Measurements from ENCODE around the gene ZC3H15.
"Not testable (repeated sequence)": the region's sequence is repeated elsewhere in the genome, so short reads cannot be mapped to it uniquely, and the experiment has no call there.

Gene ZC3H15

GRCh38 chr2:186485871-186486650, at the start of gene ZC3H15:
Gene ZC3H15 (plus strand): TSS chr2:186486260. CDS start chr2:186486383, 123 bp downstream.
- peak; percentile 96 for DNase-seq

GRCh38 chr2:186437719-186438118, 48.3 kb upstream of the ZC3H15 start:
- DNase-seq = no peak

GRCh38 chr2:186439673-186440095, 46.4 kb upstream of the ZC3H15 start:
- not testable (repeated sequence) for DNase-seq

GRCh38 chr2:186440506-186440905, 45.6 kb upstream of the ZC3H15 start:
- no peak for DNase-seq

- DNase-seq = no peak
These were observed 43.2 kb upstream of the ZC3H15 start for GRCh38 chr2:186442885-186443284.

GRCh38 chr2:186443851-186444250, 42.2 kb upstream of the ZC3H15 start:
- no peak for DNase-seq

- DNase-seq = no peak
These were observed 40.6 kb upstream of the ZC3H15 start for GRCh38 chr2:186445506-186445905.

- no peak for DNase-seq
These were observed 30.4 kb upstream of the ZC3H15 start for GRCh38 chr2:186455613-186456012.

- no peak for DNase-seq
These were observed 29.1 kb upstream of the ZC3H15 start for GRCh38 chr2:186456941-186457340.

- DNase-seq = no peak
These were observed 28.2 kb upstream of the ZC3H15 start for GRCh38 chr2:186457908-186458307.

GRCh38 chr2:186459009-186459408, 27.1 kb upstream of the ZC3H15 start:
- DNase-seq = peak; percentile 8

- DNase-seq = peak; percentile 4
These were observed 25.6 kb upstream of the ZC3H15 start for GRCh38 chr2:186460465-186460864.

GRCh38 chr2:186466743-186467142, 19.3 kb upstream of the ZC3H15 start:
- no peak for DNase-seq

GRCh38 chr2:186467421-186467820, 18.6 kb upstream of the ZC3H15 start:
- DNase-seq = no peak

- not testable (repeated sequence) for DNase-seq
These were observed 13.2 kb upstream of the ZC3H15 start for GRCh38 chr2:186472722-186473493.

GRCh38 chr2:186474239-186474638, 11.8 kb upstream of the ZC3H15 start:
- not testable (repeated sequence) for DNase-seq

GRCh38 chr2:186477790-186478189, 8.3 kb upstream of the ZC3H15 start:
- no peak for DNase-seq

GRCh38 chr2:186480991-186481390, 5.1 kb upstream of the ZC3H15 start:
- DNase-seq = no peak

GRCh38 chr2:186484062-186484735, 1.9 kb upstream of the ZC3H15 start:
- no peak for DNase-seq

- no peak for DNase-seq
These were observed 537 bp upstream of the ZC3H15 start for GRCh38 chr2:186485576-186485870.

- no peak for DNase-seq
These were observed 889 bp downstream of the ZC3H15 start for GRCh38 chr2:186486651-186487647.

- DNase-seq = no peak
These were observed 7.6 kb downstream of the ZC3H15 start for GRCh38 chr2:186493564-186494085.

Measured in NCI-H2171 (cell line).